K562 (cell line): ENCODE data around the gene RNF224. TPM values are rescaled to one million over a fixed set of nuclear protein-coding genes. Genes with fewer than 3 reads are reported as not detected.
A peak's percentile ranks its signal among the peaks of the same experiment; 100 is the strongest.

Experiments
- ADNP ChIP-seq: fragments of 200-800 bp; sonication (Bioruptor generic); IDR thresholded peaks from 2 replicates; pipeline ENCODE4 v1.6.1; 2016; ENCODE audit warnings: missing genetic modification characterization, missing compliant biosample characterization
- DIDO1 ChIP-seq: fragments of 450-650 bp; IDR thresholded peaks from 2 replicates; pipeline ENCODE4 v1.6.1; 2016; ENCODE audit warnings: low read depth, missing biosample characterization, missing genetic modification characterization
- ELF4 ChIP-seq: fragments of 450-650 bp; formaldehyde crosslinking; IDR thresholded peaks from 2 replicates; pipeline ENCODE4 v1.4.0; 2022; ENCODE audit warnings: missing genetic modification characterization
- FIP1L1 ChIP-seq: fragments of 200-400 bp; formaldehyde crosslinking; IDR thresholded peaks from 2 replicates; pipeline ENCODE4 v1.6.1; 2018; ENCODE audit warnings: mild to moderate bottlenecking, low read depth, low read length; ENCODE audit not compliant: poor library complexity, severe bottlenecking
- FOXK1 ChIP-seq: sonication (generic); formaldehyde crosslinking; IDR thresholded peaks from 2 replicates; pipeline ENCODE4 v1.8.0; 2022; ENCODE audit warnings: missing genetic modification reagents, mild to moderate bottlenecking, borderline replicate concordance
- GATAD2A ChIP-seq: fragments of 450-650 bp; IDR thresholded peaks from 2 replicates; pipeline ENCODE4 v1.6.1; 2017
- MEF2D ChIP-seq: conservative IDR thresholded peaks from 2 replicates; pipeline ENCODE4 v1.6.1; 2016; ENCODE audit warnings: low read depth, missing genetic modification characterization, missing compliant biosample characterization
- PYGO2 ChIP-seq: fragments of 450-650 bp; IDR thresholded peaks from 2 replicates; pipeline ENCODE4 v1.6.1; 2016; ENCODE audit warnings: mild to moderate bottlenecking, missing genetic modification characterization, moderate library complexity, missing compliant biosample characterization
- SAP30 ChIP-seq: fragments of 200-600 bp; sonication (generic); IDR thresholded peaks from 2 replicates; pipeline ENCODE4 v1.6.1; 2012; ENCODE audit warnings: borderline replicate concordance, low read depth, mild to moderate bottlenecking, moderate library complexity, low read length, control low read depth, inconsistent platforms; ENCODE audit not compliant: insufficient read depth, poor library complexity, severe bottlenecking
- SRSF3 ChIP-seq: fragments of 200-400 bp; formaldehyde crosslinking; IDR thresholded peaks from 2 replicates; pipeline ENCODE4 v1.6.1; 2016; ENCODE audit warnings: mild to moderate bottlenecking, low read length, moderate library complexity; ENCODE audit not compliant: insufficient read depth
- TARDBP ChIP-seq: fragments of 450-650 bp; IDR thresholded peaks from 2 replicates; pipeline ENCODE4 v1.6.1; 2016
- TEAD4 ChIP-seq, 2 experiments: sonication (generic) in 1 of 2; formaldehyde crosslinking in 1 of 2; IDR thresholded peaks; 2 replicates each; pipeline versions ENCODE4 v1.6.1 to v1.8.0; 2012 to 2022; ENCODE audit warnings: borderline replicate concordance in 1 of 2, inconsistent platforms in 1 of 2, low read length in 1 of 2, mild to moderate bottlenecking in 1 of 2, missing genetic modification reagents in 1 of 2
- ZBTB43 ChIP-seq: sonication (generic); formaldehyde crosslinking; IDR thresholded peaks from 2 replicates; pipeline ENCODE4 v1.8.0; 2023; ENCODE audit warnings: mild to moderate bottlenecking, missing genetic modification reagents
- ZNF121 ChIP-seq: sonication (generic); formaldehyde crosslinking; conservative IDR thresholded peaks from 2 replicates; pipeline ENCODE4 v1.8.0; 2022; ENCODE audit warnings: missing genetic modification reagents
- ZNF224 ChIP-seq: sonication (generic); formaldehyde crosslinking; IDR thresholded peaks from 2 replicates; pipeline ENCODE4 v1.8.0; 2022; ENCODE audit warnings: mild to moderate bottlenecking, missing genetic modification reagents
- polyA plus RNA-seq, 8 experiments: library from polyadenylated mRNA; depleted of rRNA in 4 of 8; stranded (reverse) in 5 of 8; unstranded in 3 of 8; fragments of >200 nt; fragmentation: Nextera tagmentation in 2 of 8; fragmentation: Illumina TruSeq in 1 of 8; extraction: Ambion mirVana in 2 of 8; extraction: Trizol in 1 of 8; gene quantifications; 2 replicates each; pipeline versions ENCODE4 v1.2.1 to v1.2.3, GENCODE V29; 2011 to 2014; ENCODE audit warnings: inconsistent platforms in 1 of 8, missing spikeins in 1 of 8
- total RNA-seq, 7 experiments: library from RNA; depleted of rRNA in 6 of 7; stranded (reverse); fragments of >200 nt in 6 of 7; fragmentation: Illumina TruSeq in 2 of 7; extraction: Trizol in 2 of 7; gene quantifications; 2 replicates each; pipeline versions ENCODE4 v1.2.1 to v1.2.3, GENCODE V29; 2011 to 2021; ENCODE audit warnings: low replicate concordance in 1 of 7
- TF ChIP-seq, protein P1 (sequence below): fragments of 450-650 bp; formaldehyde crosslinking; IDR thresholded peaks from 2 replicates; pipeline ENCODE4 v1.4.0; 2020; ENCODE audit warnings: mild to moderate bottlenecking, moderate library complexity

RNF224 gene
- total and polyA plus RNA-seq, 9 of the 15 experiments (the other 6 are each of a cell fraction or from before 2014, with no cell fraction given): not detected

GRCh38 chr9:137240318-137240840, 13.1 kb downstream of the RNF224 start (continued):
- 0 out of 2 replicates have a peak, but pooled peaks have one; percentile 78 for TF ChIP-seq ZBTB43 (CRISPR knock-in tag)
- peak; percentile 92; the same call in 1 of the 2 replicates for TF ChIP-seq GATAD2A
- TF ChIP-seq DIDO1 (tag): 0 out of 2 replicates have a peak, but pooled peaks have one; percentile 36
- peak; percentile 69 for TF ChIP-seq SAP30
- no peak for TF ChIP-seq PYGO2
- TF ChIP-seq, protein P1, sequence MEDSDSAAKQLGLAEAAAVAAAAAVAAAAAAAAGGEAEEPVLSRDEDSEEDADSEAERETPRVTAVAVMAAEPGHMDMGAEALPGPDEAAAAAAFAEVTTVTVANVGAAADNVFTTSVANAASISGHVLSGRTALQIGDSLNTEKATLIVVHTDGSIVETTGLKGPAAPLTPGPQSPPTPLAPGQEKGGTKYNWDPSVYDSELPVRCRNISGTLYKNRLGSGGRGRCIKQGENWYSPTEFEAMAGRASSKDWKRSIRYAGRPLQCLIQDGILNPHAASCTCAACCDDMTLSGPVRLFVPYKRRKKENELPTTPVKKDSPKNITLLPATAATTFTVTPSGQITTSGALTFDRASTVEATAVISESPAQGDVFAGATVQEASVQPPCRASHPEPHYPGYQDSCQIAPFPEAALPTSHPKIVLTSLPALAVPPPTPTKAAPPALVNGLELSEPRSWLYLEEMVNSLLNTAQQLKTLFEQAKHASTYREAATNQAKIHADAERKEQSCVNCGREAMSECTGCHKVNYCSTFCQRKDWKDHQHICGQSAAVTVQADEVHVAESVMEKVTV (CRISPR knock-in tag): no peak
- 0 out of 2 replicates have a peak, but pooled peaks have one; percentile 31 for TF ChIP-seq ELF4 (CRISPR knock-in tag)
- peak; percentile 89 for TF ChIP-seq TARDBP
- TF ChIP-seq TEAD4 (IDR thresholded peaks at IDR 0.05; ENCODE audit: low read length): peak; percentile 18; the same call in 1 of the 2 replicates
- TF ChIP-seq TEAD4 (CRISPR knock-in tag; IDR thresholded peaks at IDR 0.05; ENCODE audit: borderline replicate concordance): no peak
- peak; percentile 69; the same call in 1 of the 2 replicates for TF ChIP-seq FOXK1 (CRISPR knock-in tag)
- TF ChIP-seq SRSF3: 0 out of 2 replicates have a peak, but pooled peaks have one; percentile 15
- TF ChIP-seq FIP1L1: peak; percentile 82
- TF ChIP-seq MEF2D (tag): no peak
- 0 out of 2 replicates have a peak, but pooled peaks have one; percentile 29 for TF ChIP-seq ZNF121 (CRISPR knock-in tag)
- no peak for TF ChIP-seq ADNP (tag)
- TF ChIP-seq ZNF224 (CRISPR knock-in tag): 0 out of 2 replicates have a peak, but pooled peaks have one; percentile 31
